Fibroblast of villous mesenchyme (primary cell): ENCODE data around the gene TSPAN5. TPM values are rescaled to one million over a fixed set of nuclear protein-coding genes. Genes with fewer than 3 reads are reported as not detected.

Experiments
- DNase-seq: peaks from one replicate; pipeline ENCODE4 v3.0.0-alpha.2; 2010; ENCODE audit warnings: low read depth
- H3K4me3 ChIP-seq: 2 replicates; pipeline ENCODE4 v1.5.1; 2011; ENCODE audit warnings: low read depth, mild to moderate bottlenecking, low read length
- total RNA-seq: library from RNA; depleted of rRNA; stranded (reverse); fragments of >200 nt; gene quantifications from 2 replicates; pipeline ENCODE4 v1.2.3, GENCODE V29; 2012
- TF ChIP-seq, protein P1 (sequence below): IDR thresholded peaks from 2 replicates; pipeline ENCODE4 v1.5.1; 2012; ENCODE audit warnings: low read depth, mild to moderate bottlenecking, low read length; ENCODE audit not compliant: insufficient read depth

The TSPAN5 gene
- total RNA-seq, 1 donor = 50.5 TPM

DNA sequence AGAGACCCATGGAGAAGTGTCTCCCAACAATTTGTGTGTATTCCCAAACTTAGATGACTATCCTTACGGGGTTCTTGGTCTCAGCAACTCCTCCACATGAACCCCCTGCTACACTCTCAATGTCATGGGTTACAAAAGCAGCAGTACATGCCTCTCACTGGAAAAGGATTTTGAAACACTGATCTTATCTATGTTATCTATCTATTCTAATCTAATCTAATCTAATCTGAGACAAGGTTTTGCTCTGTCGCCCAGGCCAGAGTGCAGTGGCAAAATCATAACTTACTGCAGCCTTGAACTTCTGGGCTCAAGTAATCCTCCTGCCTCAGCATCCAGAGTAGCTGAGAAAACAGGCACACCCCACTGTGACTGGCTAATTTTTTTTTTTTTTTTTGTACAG is 19.3 kb downstream of the TSPAN5 start:
- peak overlapping the region; percentile 43 for H3K4me3 ChIP-seq
- TF ChIP-seq, protein P1, sequence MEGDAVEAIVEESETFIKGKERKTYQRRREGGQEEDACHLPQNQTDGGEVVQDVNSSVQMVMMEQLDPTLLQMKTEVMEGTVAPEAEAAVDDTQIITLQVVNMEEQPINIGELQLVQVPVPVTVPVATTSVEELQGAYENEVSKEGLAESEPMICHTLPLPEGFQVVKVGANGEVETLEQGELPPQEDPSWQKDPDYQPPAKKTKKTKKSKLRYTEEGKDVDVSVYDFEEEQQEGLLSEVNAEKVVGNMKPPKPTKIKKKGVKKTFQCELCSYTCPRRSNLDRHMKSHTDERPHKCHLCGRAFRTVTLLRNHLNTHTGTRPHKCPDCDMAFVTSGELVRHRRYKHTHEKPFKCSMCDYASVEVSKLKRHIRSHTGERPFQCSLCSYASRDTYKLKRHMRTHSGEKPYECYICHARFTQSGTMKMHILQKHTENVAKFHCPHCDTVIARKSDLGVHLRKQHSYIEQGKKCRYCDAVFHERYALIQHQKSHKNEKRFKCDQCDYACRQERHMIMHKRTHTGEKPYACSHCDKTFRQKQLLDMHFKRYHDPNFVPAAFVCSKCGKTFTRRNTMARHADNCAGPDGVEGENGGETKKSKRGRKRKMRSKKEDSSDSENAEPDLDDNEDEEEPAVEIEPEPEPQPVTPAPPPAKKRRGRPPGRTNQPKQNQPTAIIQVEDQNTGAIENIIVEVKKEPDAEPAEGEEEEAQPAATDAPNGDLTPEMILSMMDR = no peak
- DNase-seq = no peak

DNA sequence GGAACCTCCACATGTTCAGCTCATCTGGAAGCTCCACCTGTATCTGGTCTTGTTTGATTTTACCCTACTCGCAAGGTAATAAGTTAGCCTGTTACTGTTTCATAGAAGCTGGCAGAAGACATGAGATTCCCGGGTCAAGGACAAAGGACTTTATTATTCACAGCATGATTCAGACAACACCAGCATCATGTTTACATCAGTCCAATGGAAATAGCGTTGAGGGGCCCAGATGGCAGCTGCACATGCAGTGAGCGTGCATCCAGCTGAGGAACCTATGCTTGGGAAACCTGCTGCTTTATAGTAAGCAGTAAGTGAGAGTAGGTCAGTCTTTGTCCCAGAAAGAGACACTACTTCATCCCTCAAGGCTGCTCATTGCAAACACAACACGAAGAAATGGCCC is 19.8 kb downstream of the TSPAN5 start:
- DNase-seq = no peak
- TF ChIP-seq, protein P1 = no peak
- no peak overlapping the region for H3K4me3 ChIP-seq

DNA sequence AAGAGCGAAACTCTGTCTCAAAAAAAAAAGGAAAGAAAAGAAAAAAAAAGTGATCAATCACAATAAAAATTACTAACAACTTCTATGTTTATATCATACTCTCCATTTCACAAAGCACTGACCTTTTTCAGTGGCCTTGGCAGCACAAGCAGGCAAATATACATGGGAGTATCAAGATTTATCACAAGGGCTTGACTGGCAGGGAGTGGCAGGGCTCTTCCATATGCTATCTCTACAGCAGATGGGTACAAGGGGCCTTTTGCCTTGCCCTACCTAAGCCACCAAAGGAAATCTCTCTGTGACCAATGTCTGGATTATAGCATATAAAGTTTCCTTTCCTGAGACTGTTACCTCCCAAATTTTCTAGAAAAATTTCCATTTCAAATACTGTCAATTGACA is 24.4 kb downstream of the TSPAN5 start:
- H3K4me3 ChIP-seq = no peak overlapping the region
- TF ChIP-seq, protein P1 = no peak
- no peak for DNase-seq

DNA sequence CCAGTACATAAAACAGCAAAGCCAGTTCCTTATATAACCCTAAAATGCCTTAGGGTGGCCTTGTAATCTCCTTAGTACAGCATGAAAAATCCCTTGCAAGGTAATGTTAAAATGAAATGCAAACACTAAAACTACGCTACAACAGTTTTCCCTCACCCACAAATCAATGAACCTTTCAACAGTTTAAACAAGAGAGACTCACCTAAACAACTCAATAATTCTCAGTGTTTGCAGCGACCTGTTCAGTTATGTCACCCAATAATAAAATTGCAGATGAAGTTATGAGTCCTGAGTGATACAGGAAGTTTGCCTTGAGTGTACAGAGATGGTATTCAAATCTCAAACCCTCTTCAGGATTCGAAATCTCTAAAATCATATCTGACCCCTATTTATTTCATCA is 25.3 kb downstream of the TSPAN5 start:
- no peak overlapping the region for H3K4me3 ChIP-seq
- TF ChIP-seq, protein P1 = no peak
- no peak for DNase-seq

DNA sequence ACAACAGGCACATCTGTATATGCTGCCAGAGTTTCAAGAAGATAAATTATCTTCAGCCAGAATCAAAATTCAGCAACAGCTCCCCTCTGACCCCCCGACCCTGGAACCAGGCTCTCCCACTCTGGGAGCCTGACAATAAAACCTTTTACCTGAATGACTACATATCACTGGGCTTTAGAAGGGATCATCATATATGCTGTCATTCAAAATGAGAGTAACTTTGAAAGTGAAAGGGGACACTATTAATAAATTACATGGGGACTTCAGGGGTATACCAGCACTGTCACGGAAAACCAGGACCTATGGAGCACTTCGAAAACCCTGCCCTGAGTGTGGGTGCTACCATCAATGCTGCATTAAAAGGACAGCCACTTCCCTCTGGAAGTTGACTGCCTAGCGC is 26.2 kb downstream of the TSPAN5 start:
- no peak overlapping the region for H3K4me3 ChIP-seq
- DNase-seq = no peak
- TF ChIP-seq, protein P1 = no peak

DNA sequence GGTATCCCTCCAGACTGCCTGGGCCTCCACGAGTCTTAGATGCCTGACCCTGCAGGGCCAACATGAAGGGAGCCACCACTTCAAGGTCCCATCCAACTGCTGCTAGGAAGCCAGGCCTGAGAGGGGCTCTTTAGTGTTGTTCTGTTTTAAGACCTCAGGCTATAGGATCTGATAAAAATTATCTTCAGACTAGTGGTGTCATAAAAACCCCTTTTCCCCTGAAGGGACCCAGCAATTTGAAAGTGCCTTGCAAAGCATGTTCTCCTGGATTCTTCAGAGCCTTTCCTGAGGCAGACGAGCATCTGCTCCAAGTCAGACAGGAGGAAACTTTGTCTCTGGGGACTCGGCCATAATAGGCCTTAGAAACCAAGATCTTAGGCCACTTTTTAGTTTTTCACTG is 26.9 kb downstream of the TSPAN5 start:
- TF ChIP-seq, protein P1 = no peak
- H3K4me3 ChIP-seq = no peak overlapping the region
- no peak for DNase-seq

DNA sequence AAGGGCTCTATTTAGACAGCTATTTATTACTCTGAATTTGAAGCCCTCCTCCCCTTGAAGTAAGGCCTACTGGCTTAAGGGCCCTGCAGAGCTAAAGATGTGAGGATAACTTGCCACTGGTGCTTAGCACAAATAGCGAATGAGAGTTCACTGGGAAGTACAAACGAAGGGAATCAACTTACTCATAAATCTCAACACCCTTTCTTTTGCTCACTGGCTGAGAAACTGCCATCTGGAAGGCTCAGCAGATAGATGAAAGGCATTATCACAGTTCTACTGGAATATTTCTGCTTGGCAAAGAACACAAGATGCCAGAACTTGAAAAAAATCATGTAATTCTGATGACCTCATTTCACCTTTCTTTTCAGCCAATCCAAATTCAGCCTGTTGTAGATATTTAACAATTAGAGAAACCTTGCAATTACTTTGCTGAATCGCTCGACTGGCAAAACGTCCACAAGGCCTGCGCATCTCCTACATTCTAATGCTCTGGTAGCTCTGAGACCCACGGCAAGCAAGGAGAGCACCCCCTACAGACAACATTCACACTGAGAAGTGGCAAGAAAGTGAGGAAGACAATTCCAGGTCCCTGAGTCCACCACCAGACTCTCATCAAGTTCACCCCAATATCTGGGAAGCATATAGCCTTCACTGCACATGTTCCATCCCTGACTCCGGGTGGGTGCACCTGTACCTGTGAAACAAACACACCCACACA is 27.5 kb downstream of the TSPAN5 start:
- H3K4me3 ChIP-seq = no peak overlapping the region
- no peak for DNase-seq
- TF ChIP-seq, protein P1 = no peak
